Right atrium auricular region (tissue), 2 donors: ENCODE results near the gene CABS1. TPM values are rescaled to one million over a fixed set of nuclear protein-coding genes. Genes with fewer than 3 reads are reported as not detected.

Experiments
- DNase-seq: peaks from one replicate; pipeline ENCODE4 v3.0.0-alpha.2; 2019; ENCODE audit warnings: low spot score
- H3K27ac ChIP-seq, 2 donors: fragments of 200-600 bp; sonication (generic); 1 replicate in 1 of 2; 2 replicates in 1 of 2; pipeline ENCODE4 v1.5.1; 2016 to 2019
- H3K27me3 ChIP-seq, 2 donors: fragments of 200-600 bp; sonication (generic); one replicate each; pipeline versions ENCODE4 v1.5.1 to v1.6.0; 2017 to 2019
- H3K36me3 ChIP-seq: fragments of 200-600 bp; sonication (generic); one replicate; pipeline ENCODE4 v1.5.1; 2016
- H3K4me1 ChIP-seq, 2 donors: fragments of 200-600 bp; sonication (generic); one replicate each; pipeline versions ENCODE4 v1.5.1 to v1.6.0; 2017 to 2019
- H3K4me3 ChIP-seq, 2 donors: fragments of 200-600 bp; sonication (generic); 1 replicate in 1 of 2; 2 replicates in 1 of 2; pipeline ENCODE4 v1.5.1; 2017 to 2019; ENCODE audit warnings: mild to moderate bottlenecking in 1 of 2, moderate library complexity in 1 of 2
- H3K9me3 ChIP-seq, 2 donors: fragments of 200-600 bp; sonication (generic); one replicate each; pipeline ENCODE4 v1.5.1; 2019
- total RNA-seq, 2 donors: library from RNA; depleted of rRNA; stranded (reverse); fragments of >200 nt; gene quantifications; one replicate each; pipeline ENCODE4 v1.1.0, GENCODE V29; 2016
- TF ChIP-seq, protein P1 (sequence below), 2 donors: fragments of 200-600 bp; sonication (generic); IDR thresholded peaks; one replicate each; pipeline ENCODE4 v1.5.1; 2019; ENCODE audit warnings: antibody characterized with exemption in 2 of 2

CABS1 gene
- total RNA-seq = not detected

DNA sequence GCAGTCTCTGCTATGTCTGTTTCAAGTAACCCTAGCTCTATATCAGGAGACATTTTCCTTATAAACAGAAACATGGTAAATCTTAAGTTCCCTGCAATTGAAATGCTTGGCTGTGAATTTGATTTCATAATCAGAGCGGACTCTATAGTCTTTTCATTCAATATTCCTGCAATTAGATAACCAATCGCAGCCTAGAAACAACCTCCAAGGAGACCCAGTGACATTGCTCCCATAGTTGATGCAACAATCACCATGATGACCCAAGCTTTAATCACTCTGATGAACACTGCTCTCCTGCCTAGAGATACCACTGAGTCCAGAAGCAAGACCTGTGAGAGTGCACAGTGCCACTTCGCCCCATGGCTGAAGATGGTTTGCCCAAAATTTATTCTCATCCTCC lies at the start of gene CABS1:
Gene CABS1, plus strand, starts transcription at position 301 of the 400 bp plus-strand sequence. Its CDS starts 59 bp downstream, at position 360.
- Histone ChIP-seq H3K9me3 (no peaks in the 10 kb centered on the region), H3K27me3 (no peaks in the 10 kb centered on the region), H3K4me1 (no peaks in the 10 kb centered on the region), H3K27ac (no peak within 1 kb of the TSS), H3K36me3 (no peaks in the 10 kb centered on the region), H3K4me3 (no peak within 1 kb of the TSS)
- TF ChIP-seq, protein P1, sequence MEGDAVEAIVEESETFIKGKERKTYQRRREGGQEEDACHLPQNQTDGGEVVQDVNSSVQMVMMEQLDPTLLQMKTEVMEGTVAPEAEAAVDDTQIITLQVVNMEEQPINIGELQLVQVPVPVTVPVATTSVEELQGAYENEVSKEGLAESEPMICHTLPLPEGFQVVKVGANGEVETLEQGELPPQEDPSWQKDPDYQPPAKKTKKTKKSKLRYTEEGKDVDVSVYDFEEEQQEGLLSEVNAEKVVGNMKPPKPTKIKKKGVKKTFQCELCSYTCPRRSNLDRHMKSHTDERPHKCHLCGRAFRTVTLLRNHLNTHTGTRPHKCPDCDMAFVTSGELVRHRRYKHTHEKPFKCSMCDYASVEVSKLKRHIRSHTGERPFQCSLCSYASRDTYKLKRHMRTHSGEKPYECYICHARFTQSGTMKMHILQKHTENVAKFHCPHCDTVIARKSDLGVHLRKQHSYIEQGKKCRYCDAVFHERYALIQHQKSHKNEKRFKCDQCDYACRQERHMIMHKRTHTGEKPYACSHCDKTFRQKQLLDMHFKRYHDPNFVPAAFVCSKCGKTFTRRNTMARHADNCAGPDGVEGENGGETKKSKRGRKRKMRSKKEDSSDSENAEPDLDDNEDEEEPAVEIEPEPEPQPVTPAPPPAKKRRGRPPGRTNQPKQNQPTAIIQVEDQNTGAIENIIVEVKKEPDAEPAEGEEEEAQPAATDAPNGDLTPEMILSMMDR (IDR thresholded peaks at IDR 0.05) = no peak
- DNase-seq = no peak

GRCh38 chr4:70288651-70289050 lies 46.1 kb upstream of the CABS1 start:
- DNase-seq = no peak
- Histone ChIP-seq H3K27me3 (no peaks in the 10 kb centered on the region), H3K36me3 (no peaks in the 10 kb centered on the region), H3K4me3 (no peak overlapping the region), H3K9me3 (no peaks in the 10 kb centered on the region), H3K4me1 (no peaks in the 10 kb centered on the region), H3K27ac (no peak overlapping the region)
- TF ChIP-seq, protein P1 (IDR thresholded peaks at IDR 0.05) = no peak

DNA sequence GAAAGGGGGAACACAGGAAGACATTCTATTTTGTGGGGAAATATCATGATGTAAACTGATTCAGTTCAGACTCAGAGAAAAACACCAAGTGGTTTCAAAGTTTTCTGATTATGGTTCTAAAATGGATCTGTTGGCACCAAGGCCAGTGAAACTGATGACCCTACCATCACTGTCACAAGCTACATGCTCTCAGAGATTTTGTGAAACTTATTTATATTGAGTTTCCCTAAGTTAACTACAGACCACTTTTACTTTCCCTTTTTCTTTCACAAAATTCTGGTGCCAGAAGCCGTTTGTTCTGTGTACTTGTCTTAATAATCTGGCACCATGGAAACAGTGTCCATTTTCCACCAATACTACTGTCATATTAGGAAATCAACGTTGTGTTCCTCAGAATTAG lies 43.4 kb upstream of the CABS1 start:
- no peak for DNase-seq
- TF ChIP-seq, protein P1 (IDR thresholded peaks at IDR 0.05) = no peak
- H3K27ac ChIP-seq = no peak overlapping the region

GRCh38 chr4:70297576-70297975 lies 37.2 kb upstream of the CABS1 start:
- Histone ChIP-seq H3K36me3 (no peaks in the 10 kb centered on the region), H3K27ac (no peak overlapping the region), H3K4me1 (no peaks in the 10 kb centered on the region), H3K4me3 (no peak overlapping the region), H3K27me3 (no peaks in the 10 kb centered on the region), H3K9me3 (no peaks in the 10 kb centered on the region)
- DNase-seq = no peak
- TF ChIP-seq, protein P1 (IDR thresholded peaks at IDR 0.05) = no peak

More for the DNA sequence above, 43.4 kb upstream of the CABS1 start:
- H3K4me1 ChIP-seq = no peaks in the 10 kb centered on the region
- H3K9me3 ChIP-seq = no peaks in the 10 kb centered on the region
- H3K27me3 ChIP-seq = no peaks in the 10 kb centered on the region
- H3K36me3 ChIP-seq = no peaks in the 10 kb centered on the region
- H3K4me3 ChIP-seq = no peak overlapping the region

GRCh38 chr4:70298051-70298450 lies 36.7 kb upstream of the CABS1 start:
- Histone ChIP-seq H3K4me1 (no peaks in the 10 kb centered on the region), H3K36me3 (no peaks in the 10 kb centered on the region), H3K9me3 (no peaks in the 10 kb centered on the region), H3K27ac (no peak overlapping the region), H3K4me3 (no peak overlapping the region), H3K27me3 (no peaks in the 10 kb centered on the region)
- no peak for DNase-seq
- TF ChIP-seq, protein P1 (IDR thresholded peaks at IDR 0.05) = no peak

DNA sequence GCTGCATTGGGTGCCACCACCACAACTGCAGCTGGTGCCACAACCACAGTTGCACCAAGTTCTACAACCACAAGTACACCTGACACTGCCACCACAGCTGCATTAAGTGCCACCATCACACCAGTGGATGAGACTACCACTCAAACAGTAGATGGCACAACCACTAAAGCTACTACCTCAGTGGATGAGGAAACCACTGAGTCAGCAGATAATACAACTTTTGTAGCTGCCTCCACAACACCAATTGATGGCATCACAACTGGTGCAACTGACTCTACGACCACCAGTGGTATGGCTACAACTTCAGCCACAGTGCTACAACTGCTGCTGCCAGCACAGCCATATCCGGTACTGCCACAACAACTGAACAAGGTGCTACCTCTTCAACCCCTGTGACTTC lies 35.1 kb upstream of the CABS1 start:
- Histone ChIP-seq H3K27ac (no peak overlapping the region), H3K27me3 (no peaks in the 10 kb centered on the region), H3K4me3 (no peak overlapping the region), H3K36me3 (no peaks in the 10 kb centered on the region), H3K4me1 (no peaks in the 10 kb centered on the region), H3K9me3 (no peaks in the 10 kb centered on the region)
- DNase-seq = no peak
- TF ChIP-seq, protein P1 (IDR thresholded peaks at IDR 0.05) = no peak
